HepG2 (cell line): ENCODE data around the gene LSMEM2. TPM values are rescaled to one million over a fixed set of nuclear protein-coding genes. Genes with fewer than 3 reads are reported as not detected.

Source experiments
- ATF7-NPFF ChIP-seq: sonication (generic); formaldehyde crosslinking; IDR thresholded peaks from 2 replicates; pipeline ENCODE4 v1.8.1; 2023; ENCODE audit warnings: mild to moderate bottlenecking, low read depth, missing genetic modification reagents, moderate library complexity
- CEBPG ChIP-seq: IDR thresholded peaks from 2 replicates; pipeline ENCODE4 v1.6.1; 2016
- FOSL2 ChIP-seq: sonication (generic); formaldehyde crosslinking; IDR thresholded peaks from 2 replicates; pipeline ENCODE4 v1.4.0; 2020; ENCODE audit warnings: missing genetic modification reagents
- GZF1 ChIP-seq: sonication (generic); formaldehyde crosslinking; IDR thresholded peaks from 2 replicates; pipeline ENCODE4 v1.5.1; 2020; ENCODE audit warnings: mild to moderate bottlenecking, missing genetic modification reagents
- JUND ChIP-seq: sonication (generic); formaldehyde crosslinking; IDR thresholded peaks from 2 replicates; pipeline ENCODE4 v1.8.0; 2022; ENCODE audit warnings: mild to moderate bottlenecking, missing genetic modification reagents
- MBD4 ChIP-seq: IDR thresholded peaks from 2 replicates; pipeline ENCODE4 v1.6.1; 2012; ENCODE audit warnings: low read length, inconsistent platforms, borderline replicate concordance
- NFATC3 ChIP-seq: sonication (generic); formaldehyde crosslinking; IDR thresholded peaks from 2 replicates; pipeline ENCODE4 v1.5.1; 2020; ENCODE audit warnings: mild to moderate bottlenecking, missing genetic modification reagents
- NR2F2 ChIP-seq: IDR thresholded peaks from 2 replicates; pipeline ENCODE4 v1.6.1; 2012; ENCODE audit warnings: low read depth, inconsistent platforms, borderline replicate concordance
- POLR2G ChIP-seq: fragments of 200-400 bp; formaldehyde crosslinking; IDR thresholded peaks from 2 replicates; pipeline ENCODE4 v1.6.1; 2018; ENCODE audit warnings: mild to moderate bottlenecking, low read depth, low read length, moderate library complexity
- TARDBP ChIP-seq: sonication (generic); formaldehyde crosslinking; IDR thresholded peaks from 2 replicates; pipeline ENCODE4 v1.8.0; 2022; ENCODE audit warnings: mild to moderate bottlenecking, missing genetic modification reagents
- WIZ ChIP-seq: sonication (generic); formaldehyde crosslinking; IDR thresholded peaks from 2 replicates; pipeline ENCODE4 v1.5.1; 2020; ENCODE audit warnings: mild to moderate bottlenecking, missing genetic modification reagents
- ZNF260 ChIP-seq: sonication (generic); formaldehyde crosslinking; IDR thresholded peaks from 2 replicates; pipeline ENCODE4 v1.4.0; 2020; ENCODE audit warnings: missing genetic modification reagents, low read depth, mild to moderate bottlenecking, borderline replicate concordance
- ZNF33A ChIP-seq: sonication (generic); formaldehyde crosslinking; IDR thresholded peaks from 2 replicates; pipeline ENCODE4 v1.5.1; 2020; ENCODE audit warnings: missing genetic modification reagents, mild to moderate bottlenecking, moderate library complexity, borderline replicate concordance
- ZNF501 ChIP-seq: sonication (generic); formaldehyde crosslinking; IDR thresholded peaks from 2 replicates; pipeline ENCODE4 v1.5.1; 2020; ENCODE audit warnings: mild to moderate bottlenecking, moderate library complexity, missing genetic modification reagents
- ZNF556 ChIP-seq: sonication (generic); formaldehyde crosslinking; IDR thresholded peaks from 2 replicates; pipeline ENCODE4 v1.4.0; 2020; ENCODE audit warnings: mild to moderate bottlenecking, missing genetic modification reagents, borderline replicate concordance
- ZNF670 ChIP-seq: sonication (generic); formaldehyde crosslinking; IDR thresholded peaks from 2 replicates; pipeline ENCODE4 v1.8.0; 2022; ENCODE audit warnings: mild to moderate bottlenecking, missing genetic modification reagents, borderline replicate concordance
- ZNF678 ChIP-seq: sonication (generic); formaldehyde crosslinking; IDR thresholded peaks from 2 replicates; pipeline ENCODE4 v1.4.0; 2020; ENCODE audit warnings: mild to moderate bottlenecking, missing genetic modification reagents
- ZSCAN20 ChIP-seq: sonication (generic); formaldehyde crosslinking; IDR thresholded peaks from 2 replicates; pipeline ENCODE4 v1.4.0; 2020; ENCODE audit warnings: missing genetic modification reagents, mild to moderate bottlenecking, borderline replicate concordance
- polyA plus RNA-seq, 8 experiments: library from polyadenylated mRNA; depleted of rRNA in 3 of 8; stranded (reverse) in 7 of 8; unstranded in 1 of 8; fragments of >200 nt; fragmentation: Illumina TruSeq in 4 of 8; extraction: Trizol in 4 of 8; gene quantifications; 2 replicates each; pipeline versions ENCODE4 v1.2.1 to v1.2.3, GENCODE V29; 2011 to 2016; ENCODE audit warnings: low read depth in 4 of 8, missing spikeins in 1 of 8, mixed read lengths in 1 of 8; ENCODE audit not compliant: insufficient read depth in 1 of 8
- total RNA-seq, 5 experiments: library from RNA; depleted of rRNA; stranded (reverse); fragments of >200 nt; fragmentation: Illumina TruSeq; extraction: Trizol; gene quantifications; 2 replicates each; pipeline ENCODE4 v1.2.3, GENCODE V29; 2016; ENCODE audit warnings: low read depth in 1 of 5
- TF ChIP-seq, protein P1 (sequence below): sonication (generic); formaldehyde crosslinking; IDR thresholded peaks from 2 replicates; pipeline ENCODE4 v1.5.1; 2020; ENCODE audit warnings: mild to moderate bottlenecking, missing genetic modification reagents
- TF ChIP-seq, protein P2 (sequence below): sonication (generic); formaldehyde crosslinking; IDR thresholded peaks from 2 replicates; pipeline ENCODE4 v1.5.1; 2020; ENCODE audit warnings: mild to moderate bottlenecking, missing genetic modification reagents, borderline replicate concordance
- TF ChIP-seq, protein P3 (sequence below): sonication (generic); formaldehyde crosslinking; IDR thresholded peaks from 2 replicates; pipeline ENCODE4 v1.5.0; 2020; ENCODE audit warnings: missing genetic modification reagents

Gene LSMEM2
- total and polyA plus RNA-seq, 2 of the 13 experiments (the other 11 are each of a cell fraction or from before 2014, with no cell fraction given) = 0.07 to 0.41 TPM

DNA sequence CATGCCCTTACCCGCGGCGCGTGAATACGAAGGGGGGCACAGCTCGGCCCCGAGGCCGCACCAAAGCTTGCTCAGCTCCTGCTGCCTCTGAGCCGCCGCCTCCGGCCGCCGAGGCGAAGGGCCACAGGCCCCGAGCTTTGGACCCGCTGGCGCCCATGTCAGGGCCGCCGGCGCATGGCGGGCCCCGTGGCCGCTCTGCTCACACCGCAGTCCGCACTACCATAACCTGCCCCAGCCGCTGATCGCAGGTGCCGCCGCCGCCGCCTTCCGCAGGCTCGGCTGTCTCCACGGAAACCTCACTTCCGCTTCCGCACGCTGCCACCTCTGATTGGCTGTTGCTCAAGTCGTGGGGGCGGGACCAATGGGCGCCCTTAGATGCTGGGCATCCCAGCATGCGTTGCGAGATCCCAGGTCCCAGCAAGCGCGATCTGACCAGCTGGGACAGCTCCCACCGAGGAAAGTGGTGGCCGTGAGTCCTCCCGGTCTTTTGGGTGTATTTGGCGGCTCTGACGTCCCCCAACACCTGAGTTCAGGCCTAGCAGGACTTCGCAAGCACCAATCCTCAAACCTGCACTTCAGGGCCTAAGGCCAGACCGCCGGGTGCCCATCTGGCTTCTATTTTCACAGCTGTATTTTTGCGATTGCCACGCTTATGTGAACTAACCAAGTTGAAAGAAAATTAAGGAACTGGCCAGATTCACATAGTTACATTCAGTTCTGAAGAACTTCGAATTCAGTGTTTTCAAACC is 49.2 kb downstream of the LSMEM2 start, which contains the start of gene TUSC2 (continued):
- TF ChIP-seq ZSCAN20 (CRISPR knock-in tag) = 0 out of 2 replicates have a peak, but pooled peaks have one; percentile 71
- TF ChIP-seq GZF1 (CRISPR knock-in tag) = no peak
- TF ChIP-seq TARDBP = no peak
- peak; percentile 65; the same call in 1 of the 2 replicates for TF ChIP-seq ZNF501 (CRISPR knock-in tag)
- no peak for TF ChIP-seq ZNF260 (CRISPR knock-in tag)
- no peak for TF ChIP-seq ZNF33A (CRISPR knock-in tag)
- peak; percentile 51; the same call in 1 of the 2 replicates for TF ChIP-seq CEBPG (CRISPR knock-in tag)
- no peak for TF ChIP-seq MBD4
- TF ChIP-seq ZNF670 (CRISPR knock-in tag) = no peak
- no peak for TF ChIP-seq ATF7-NPFF (CRISPR knock-in tag)
- TF ChIP-seq, protein P1, sequence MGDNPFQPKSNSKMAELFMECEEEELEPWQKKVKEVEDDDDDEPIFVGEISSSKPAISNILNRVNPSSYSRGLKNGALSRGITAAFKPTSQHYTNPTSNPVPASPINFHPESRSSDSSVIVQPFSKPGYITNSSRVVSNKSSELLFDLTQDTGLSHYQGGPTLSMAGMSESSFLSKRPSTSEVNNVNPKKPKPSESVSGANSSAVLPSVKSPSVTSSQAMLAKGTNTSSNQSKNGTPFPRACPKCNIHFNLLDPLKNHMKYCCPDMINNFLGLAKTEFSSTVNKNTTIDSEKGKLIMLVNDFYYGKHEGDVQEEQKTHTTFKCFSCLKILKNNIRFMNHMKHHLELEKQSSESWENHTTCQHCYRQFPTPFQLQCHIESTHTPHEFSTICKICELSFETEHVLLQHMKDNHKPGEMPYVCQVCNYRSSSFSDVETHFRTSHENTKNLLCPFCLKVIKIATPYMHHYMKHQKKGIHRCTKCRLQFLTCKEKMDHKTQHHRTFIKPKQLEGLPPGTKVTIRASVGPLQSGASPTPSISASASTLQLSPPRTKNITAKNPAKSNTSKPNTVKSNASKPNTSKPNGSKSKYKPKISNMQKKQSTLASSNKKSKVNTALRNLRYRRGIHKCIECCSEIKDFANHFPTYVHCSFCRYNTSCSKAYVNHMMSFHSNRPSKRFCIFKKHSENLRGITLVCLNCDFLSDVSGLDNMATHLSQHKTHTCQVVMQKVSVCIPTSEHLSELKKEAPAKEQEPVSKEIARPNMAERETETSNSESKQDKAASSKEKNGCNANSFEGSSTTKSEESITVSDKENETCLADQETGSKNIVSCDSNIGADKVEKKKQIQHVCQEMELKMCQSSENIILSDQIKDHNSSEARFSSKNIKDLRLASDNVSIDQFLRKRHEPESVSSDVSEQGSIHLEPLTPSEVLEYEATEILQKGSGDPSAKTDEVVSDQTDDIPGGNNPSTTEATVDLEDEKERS (CRISPR knock-in tag) = no peak
- TF ChIP-seq NFATC3 (CRISPR knock-in tag) = no peak
- TF ChIP-seq ZNF678 (CRISPR knock-in tag) = 0 out of 2 replicates have a peak, but pooled peaks have one; percentile 51
- no peak; the same call in 1 of the 2 replicates for TF ChIP-seq WIZ (CRISPR knock-in tag)
- TF ChIP-seq, protein P2, sequence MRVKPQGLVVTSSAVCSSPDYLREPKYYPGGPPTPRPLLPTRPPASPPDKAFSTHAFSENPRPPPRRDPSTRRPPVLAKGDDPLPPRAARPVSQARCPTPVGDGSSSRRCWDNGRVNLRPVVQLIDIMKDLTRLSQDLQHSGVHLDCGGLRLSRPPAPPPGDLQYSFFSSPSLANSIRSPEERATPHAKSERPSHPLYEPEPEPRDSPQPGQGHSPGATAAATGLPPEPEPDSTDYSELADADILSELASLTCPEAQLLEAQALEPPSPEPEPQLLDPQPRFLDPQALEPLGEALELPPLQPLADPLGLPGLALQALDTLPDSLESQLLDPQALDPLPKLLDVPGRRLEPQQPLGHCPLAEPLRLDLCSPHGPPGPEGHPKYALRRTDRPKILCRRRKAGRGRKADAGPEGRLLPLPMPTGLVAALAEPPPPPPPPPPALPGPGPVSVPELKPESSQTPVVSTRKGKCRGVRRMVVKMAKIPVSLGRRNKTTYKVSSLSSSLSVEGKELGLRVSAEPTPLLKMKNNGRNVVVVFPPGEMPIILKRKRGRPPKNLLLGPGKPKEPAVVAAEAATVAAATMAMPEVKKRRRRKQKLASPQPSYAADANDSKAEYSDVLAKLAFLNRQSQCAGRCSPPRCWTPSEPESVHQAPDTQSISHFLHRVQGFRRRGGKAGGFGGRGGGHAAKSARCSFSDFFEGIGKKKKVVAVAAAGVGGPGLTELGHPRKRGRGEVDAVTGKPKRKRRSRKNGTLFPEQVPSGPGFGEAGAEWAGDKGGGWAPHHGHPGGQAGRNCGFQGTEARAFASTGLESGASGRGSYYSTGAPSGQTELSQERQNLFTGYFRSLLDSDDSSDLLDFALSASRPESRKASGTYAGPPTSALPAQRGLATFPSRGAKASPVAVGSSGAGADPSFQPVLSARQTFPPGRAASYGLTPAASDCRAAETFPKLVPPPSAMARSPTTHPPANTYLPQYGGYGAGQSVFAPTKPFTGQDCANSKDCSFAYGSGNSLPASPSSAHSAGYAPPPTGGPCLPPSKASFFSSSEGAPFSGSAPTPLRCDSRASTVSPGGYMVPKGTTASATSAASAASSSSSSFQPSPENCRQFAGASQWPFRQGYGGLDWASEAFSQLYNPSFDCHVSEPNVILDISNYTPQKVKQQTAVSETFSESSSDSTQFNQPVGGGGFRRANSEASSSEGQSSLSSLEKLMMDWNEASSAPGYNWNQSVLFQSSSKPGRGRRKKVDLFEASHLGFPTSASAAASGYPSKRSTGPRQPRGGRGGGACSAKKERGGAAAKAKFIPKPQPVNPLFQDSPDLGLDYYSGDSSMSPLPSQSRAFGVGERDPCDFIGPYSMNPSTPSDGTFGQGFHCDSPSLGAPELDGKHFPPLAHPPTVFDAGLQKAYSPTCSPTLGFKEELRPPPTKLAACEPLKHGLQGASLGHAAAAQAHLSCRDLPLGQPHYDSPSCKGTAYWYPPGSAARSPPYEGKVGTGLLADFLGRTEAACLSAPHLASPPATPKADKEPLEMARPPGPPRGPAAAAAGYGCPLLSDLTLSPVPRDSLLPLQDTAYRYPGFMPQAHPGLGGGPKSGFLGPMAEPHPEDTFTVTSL (CRISPR knock-in tag) = no peak
- peak; percentile 94 for TF ChIP-seq POLR2G
- peak; percentile 31; the same call in 1 of the 2 replicates for TF ChIP-seq FOSL2 (CRISPR knock-in tag)
- no peak for TF ChIP-seq JUND
- TF ChIP-seq, protein P3, sequence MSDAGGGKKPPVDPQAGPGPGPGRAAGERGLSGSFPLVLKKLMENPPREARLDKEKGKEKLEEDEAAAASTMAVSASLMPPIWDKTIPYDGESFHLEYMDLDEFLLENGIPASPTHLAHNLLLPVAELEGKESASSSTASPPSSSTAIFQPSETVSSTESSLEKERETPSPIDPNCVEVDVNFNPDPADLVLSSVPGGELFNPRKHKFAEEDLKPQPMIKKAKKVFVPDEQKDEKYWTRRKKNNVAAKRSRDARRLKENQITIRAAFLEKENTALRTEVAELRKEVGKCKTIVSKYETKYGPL (CRISPR knock-in tag) = no peak; the same call in 1 of the 2 replicates
- no peak for TF ChIP-seq ZNF556
- no peak for TF ChIP-seq NR2F2
